A172 (cell line): ENCODE measurements around the gene POMZP3. TPM values are rescaled to one million over a fixed set of nuclear protein-coding genes. Genes with fewer than 3 reads are reported as not detected.
"Not testable (repeated sequence)": the region's sequence is repeated elsewhere in the genome, so short reads cannot be mapped to it uniquely, and the experiment has no call there.

Experiments used
- DNase-seq: peaks from one replicate; pipeline ENCODE4 v3.0.0-alpha.2; 2015; ENCODE audit warnings: low spot score
- total RNA-seq: library from RNA; depleted of rRNA; stranded (reverse); fragments of >200 nt; shearing (Covaris generic); gene quantifications from 2 replicates; pipeline ENCODE4 v1.2.3, GENCODE V29; 2014; rRNA removed

POMZP3 gene
- total RNA-seq, 1 experiment from 2014 or later = 12.8 TPM

DNA sequence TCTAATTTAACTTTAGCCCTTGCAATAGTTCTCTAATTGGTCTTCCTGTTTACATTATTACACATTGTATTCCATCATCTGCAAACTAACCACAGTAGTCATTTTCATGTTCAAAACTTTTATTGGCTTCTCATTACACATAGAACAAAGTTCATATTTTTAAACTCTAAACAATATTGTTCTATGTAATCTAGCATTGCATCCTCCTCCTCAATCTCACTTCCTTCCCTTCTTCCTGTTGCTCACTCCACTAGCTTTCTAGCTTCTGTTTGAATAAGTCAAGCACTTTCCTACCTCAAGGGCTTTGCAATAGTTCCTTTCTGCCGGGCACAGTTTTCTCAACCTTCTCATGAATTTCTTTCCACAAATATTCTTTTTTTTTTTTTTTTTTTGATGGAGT lies 38.5 kb downstream of the POMZP3 start:
- DNase-seq = not testable (repeated sequence)

DNA sequence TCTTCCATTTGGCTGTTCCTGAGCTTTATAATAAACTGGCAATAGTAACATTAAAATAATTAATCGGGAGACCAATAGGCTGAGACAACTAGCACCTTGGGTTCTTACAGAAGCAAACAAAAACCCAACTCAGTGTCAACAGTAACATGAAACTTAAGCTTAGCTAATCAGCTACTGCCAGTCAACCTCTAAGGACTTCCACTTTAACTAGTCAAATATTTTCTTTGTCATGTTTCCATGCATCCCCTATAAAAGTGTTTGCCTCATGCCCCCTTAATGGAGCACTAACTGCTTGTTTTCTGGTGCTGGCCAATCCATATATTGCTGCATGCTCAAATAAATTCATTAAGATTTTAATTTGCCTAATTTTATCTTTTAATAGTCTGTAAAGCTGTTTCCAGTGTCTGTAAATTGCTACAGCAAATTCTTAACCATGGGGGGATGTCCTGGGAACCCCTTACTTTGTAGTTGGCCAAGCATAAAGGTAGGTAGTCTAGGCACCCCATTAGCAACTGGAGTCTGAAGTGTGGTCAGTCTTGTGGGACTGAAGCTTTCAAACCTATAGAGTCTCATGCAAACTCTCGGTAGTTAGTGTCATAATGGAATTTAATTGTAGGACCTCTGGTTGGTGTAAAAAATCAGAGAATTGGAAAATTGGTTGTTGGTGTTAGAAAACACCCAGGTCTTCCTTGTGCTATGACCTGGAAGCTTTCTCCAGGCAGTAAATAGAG lies 40.3 kb downstream of the POMZP3 start:
- DNase-seq = not testable (repeated sequence)

DNA sequence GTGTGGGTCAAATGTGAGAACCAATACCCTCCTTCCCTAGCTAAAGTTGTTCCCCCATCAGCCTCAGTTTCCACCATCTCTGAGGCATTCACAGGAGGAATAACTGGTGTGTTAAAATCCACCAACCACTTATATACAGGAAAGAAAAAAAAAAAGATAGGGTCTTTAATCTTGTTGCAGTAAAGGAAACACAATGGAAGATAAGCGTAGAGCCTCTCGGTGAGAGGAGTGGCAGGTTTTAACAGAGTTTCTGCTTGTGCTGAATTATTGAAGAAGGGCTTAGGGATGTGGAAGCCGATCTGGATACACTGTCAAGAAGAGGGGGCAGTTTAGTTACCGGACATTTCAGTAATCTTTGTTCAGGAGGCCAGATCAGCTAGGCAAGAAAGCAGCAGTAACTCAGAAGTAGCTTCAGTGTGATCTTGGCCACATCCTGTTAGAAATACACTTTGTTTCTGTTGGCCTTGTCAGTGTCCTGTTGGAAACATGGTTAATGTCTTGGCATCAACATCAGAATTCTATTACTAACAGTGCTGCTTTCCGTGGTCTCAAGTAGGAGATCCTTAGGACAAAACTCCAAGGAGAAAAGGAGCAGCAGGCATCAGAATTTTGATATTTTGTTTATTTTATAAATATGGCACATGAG lies 43.3 kb downstream of the POMZP3 start:
- DNase-seq = peak; percentile 79

DNA sequence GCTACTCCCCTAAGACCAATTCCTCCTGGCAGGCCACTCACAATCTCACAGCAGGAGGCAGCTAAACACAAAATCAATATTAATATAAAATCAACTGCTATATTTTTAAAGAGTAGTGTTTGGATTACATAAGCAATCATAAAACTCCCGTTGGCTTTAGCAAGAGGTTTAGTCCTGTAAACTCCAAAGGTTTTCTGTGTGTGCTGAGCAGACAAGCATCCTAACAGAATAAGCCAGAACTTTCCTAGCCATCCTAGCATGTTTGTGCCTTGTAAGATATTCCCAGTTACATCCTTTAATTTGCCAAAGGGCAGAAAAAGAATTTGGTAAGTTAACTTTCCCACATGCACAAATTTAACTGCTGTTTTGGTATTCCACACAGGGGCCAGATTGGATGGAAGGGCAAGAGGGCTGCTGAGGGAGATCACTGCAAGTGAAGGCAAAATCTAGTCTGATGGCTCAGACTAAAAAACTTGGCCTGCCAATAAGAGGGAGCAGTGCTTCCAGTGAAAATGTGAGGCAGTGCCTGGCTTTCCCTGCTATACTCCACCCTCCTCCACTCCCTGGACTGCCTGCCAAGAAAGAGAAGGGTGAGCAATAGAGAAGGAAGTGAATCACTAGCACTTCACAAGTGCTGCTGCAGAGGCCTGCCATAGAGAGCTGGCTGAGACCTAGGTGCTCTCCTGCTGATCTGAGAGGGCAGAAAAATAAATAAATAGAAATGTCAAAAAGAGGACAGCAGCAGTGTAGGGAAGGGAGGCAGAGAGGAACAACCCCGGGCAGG lies 44.0 kb downstream of the POMZP3 start:
- peak; percentile 92 for DNase-seq

GRCh38 chr7:76575919-76576655 lies 51.0 kb downstream of the POMZP3 start:
- DNase-seq = not testable (repeated sequence)

GRCh38 chr7:76575431-76575830 lies 51.6 kb downstream of the POMZP3 start:
- not testable (repeated sequence) for DNase-seq

DNA sequence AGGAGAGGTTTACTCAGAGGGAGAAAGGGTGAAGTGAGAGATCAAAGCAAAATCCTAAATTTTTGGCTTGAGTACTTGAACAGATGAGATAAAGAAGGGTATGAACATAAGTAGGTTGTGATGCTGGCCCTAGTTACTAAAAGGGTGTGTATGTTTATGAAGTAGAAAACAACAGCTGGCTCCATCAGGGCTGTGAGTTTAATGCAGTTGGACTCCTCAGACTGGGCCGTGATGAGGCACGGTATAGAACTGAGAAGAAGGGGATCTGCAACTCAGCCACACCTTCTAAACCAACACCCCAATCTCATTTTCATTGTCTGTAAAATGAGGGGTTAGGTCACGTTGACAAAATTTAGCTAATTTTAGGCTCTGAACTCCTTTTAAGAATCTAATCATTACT lies 54.8 kb downstream of the POMZP3 start:
- DNase-seq = not testable (repeated sequence)

DNA sequence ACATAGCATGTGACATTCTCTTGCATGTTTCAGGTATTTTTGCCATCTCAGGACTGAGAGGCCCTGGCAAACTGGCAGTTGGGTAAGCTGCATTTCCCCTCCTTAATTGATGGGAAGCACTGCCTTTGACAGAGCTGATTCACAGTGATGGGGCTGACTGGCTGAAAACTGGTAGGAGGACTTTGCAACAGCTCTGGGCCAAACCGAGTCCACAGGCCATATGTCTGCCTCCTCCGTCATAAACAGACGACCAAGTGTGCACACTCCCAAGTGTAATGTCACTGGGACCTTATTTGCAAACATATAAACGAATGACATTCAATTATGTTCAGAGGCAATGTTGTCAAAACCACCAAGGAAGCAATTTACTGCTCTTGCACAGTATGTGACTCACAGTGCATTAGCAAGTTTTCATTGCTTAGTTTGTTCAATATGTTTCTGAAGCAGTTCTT lies 56.7 kb downstream of the POMZP3 start:
- peak; percentile 30 for DNase-seq

GRCh38 chr7:76568742-76569141 lies 58.3 kb downstream of the POMZP3 start:
- peak; percentile 62 for DNase-seq

GRCh38 chr7:76567753-76568152 lies 59.3 kb downstream of the POMZP3 start:
- DNase-seq = not testable (repeated sequence)

DNA sequence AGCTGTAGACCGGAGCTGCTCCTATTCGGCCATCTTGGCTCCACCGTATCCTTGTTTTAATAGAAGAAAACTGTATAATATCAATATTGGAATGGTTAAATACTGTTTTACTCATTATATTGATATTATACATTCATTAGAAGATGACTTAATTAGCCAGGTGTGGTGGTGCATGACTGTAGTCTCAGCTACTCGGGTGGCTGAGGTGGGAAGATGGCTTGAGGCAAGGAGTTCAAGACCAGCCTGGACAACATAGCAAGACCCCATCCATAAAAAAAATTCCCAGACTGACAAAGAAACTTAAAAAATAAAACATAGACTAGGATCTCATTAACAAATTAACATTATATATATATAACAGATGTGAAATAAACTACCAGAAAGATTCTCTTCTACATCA lies 59.8 kb downstream of the POMZP3 start:
- not testable (repeated sequence) for DNase-seq

DNA sequence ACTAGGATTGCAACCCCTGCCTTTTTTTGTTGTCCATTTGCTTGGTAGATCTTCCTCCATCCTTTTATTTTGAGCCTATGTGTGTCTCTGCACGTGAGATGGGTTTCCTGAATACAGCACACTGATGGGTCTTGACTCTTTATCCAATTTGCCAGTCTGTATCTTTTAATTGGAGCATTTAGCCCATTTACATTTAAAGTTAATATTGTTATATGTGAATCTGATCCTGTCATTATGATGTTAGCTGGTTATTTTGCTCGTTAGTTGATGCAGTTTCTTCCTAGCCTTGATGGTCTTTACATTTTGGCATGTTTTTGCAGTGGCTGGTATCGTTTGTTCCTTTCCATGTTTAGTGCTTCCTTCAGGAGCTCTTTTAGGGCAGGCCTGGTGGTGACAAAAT lies 62.1 kb downstream of the POMZP3 start:
- not testable (repeated sequence) for DNase-seq

DNA sequence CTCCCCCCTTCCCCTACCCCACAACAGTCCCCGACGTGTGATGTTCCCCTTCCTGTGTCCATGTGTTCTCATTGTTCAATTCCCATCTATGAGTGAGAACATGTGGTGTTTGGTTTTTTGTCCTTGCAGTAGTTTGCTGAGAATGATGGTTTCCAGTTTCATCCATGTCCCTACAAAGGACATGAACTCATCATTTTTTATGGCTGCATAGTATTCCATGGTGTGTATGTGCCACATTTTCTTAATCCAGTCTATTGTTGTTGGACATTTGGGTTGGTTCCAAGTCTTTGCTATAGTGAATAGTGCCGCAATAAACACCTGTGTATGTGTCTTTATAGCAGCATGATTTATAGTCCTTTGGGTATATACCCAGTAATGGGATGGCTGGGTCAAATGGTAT lies 65.7 kb downstream of the POMZP3 start:
- not testable (repeated sequence) for DNase-seq

- DNase-seq = not testable (repeated sequence)
These were observed 66.9 kb downstream of the POMZP3 start for GRCh38 chr7:76560157-76560556.

Other genes starting within 250 kb of the POMZP3 start
- 0.76 and 2.4 TPM in 2 replicates for gene SSC4D, start 217.6 kb downstream of the POMZP3 start, total RNA-seq
- gene ZP3, start 202.3 kb downstream of the POMZP3 start, total RNA-seq = 3.9 and 12.1 TPM in 2 replicates
- 18.0 and 36.7 TPM in 2 replicates for gene DTX2, start 165.6 kb downstream of the POMZP3 start, total RNA-seq
- gene UPK3B, start 116.7 kb downstream of the POMZP3 start, total RNA-seq = 10.6 and 25.0 TPM in 2 replicates
- gene SPDYE16, start 84.0 kb downstream of the POMZP3 start, total RNA-seq = not detected in 2 replicates